Transverse colon (tissue), 4 donors: ENCODE results near the gene LYSET. TPM values are rescaled to one million over a fixed set of nuclear protein-coding genes. Genes with fewer than 3 reads are reported as not detected.

ENCODE experiments used
- DNase-seq: peaks from one replicate; pipeline ENCODE4 v3.0.0-alpha.2; 2019
- H3K27ac ChIP-seq, 4 donors: fragments of 200-600 bp; sonication (generic); 2 replicates each; pipeline ENCODE4 v1.5.1; 2016 to 2018; ENCODE audit warnings: inconsistent platforms in 4 of 4
- H3K27me3 ChIP-seq: fragments of 200-600 bp; sonication (generic); 2 replicates; pipeline ENCODE4 v1.5.1; 2017; ENCODE audit warnings: inconsistent platforms
- H3K36me3 ChIP-seq, 4 donors: fragments of 200-600 bp; sonication (generic); 2 replicates each; pipeline ENCODE4 v1.5.1; 2017 to 2019; ENCODE audit warnings: inconsistent platforms in 4 of 4
- H3K4me1 ChIP-seq, 4 donors: fragments of 200-600 bp; sonication (generic); 2 replicates each; pipeline ENCODE4 v1.5.1; 2017 to 2020; ENCODE audit warnings: inconsistent platforms in 4 of 4
- H3K4me3 ChIP-seq, 4 donors: fragments of 200-600 bp; sonication (generic); 1 replicate in 1 of 4; 2 replicates in 3 of 4; pipeline versions ENCODE4 v1.5.1 to v1.6.1; 2017 to 2019; ENCODE audit warnings: inconsistent platforms in 4 of 4
- H3K9me3 ChIP-seq, 2 donors: fragments of 200-600 bp; sonication (generic); 2 replicates each; pipeline ENCODE4 v1.5.1; 2017 to 2019; ENCODE audit warnings: inconsistent platforms in 2 of 2
- EP300 ChIP-seq: sonication (generic); formaldehyde crosslinking; IDR thresholded peaks from one replicate; pipeline ENCODE4 v1.6.1; 2017; ENCODE audit warnings: antibody characterized with exemption, low read depth
- POLR2A ChIP-seq: fragments of 450-650 bp; IDR thresholded peaks from one replicate; pipeline ENCODE4 v1.6.1; 2016; ENCODE audit warnings: antibody characterized with exemption, mild to moderate bottlenecking, moderate library complexity
- POLR2AphosphoS5 ChIP-seq, 3 donors: sonication (generic); formaldehyde crosslinking; IDR thresholded peaks; one replicate each; pipeline ENCODE4 v1.6.1; 2016; ENCODE audit warnings: antibody characterized with exemption in 3 of 3
- WGBS, 2 donors: methylation state at CpG; one replicate each; pipeline ENCODE4 v1.1.5; 2018; ENCODE audit warnings: low coverage in 1 of 2; 5-methylcytosine and 5-hydroxymethylcytosine counted together
- in situ Hi-C, 4 donors: fragments of 200-750 bp; cut with MboI; loops; one replicate each; pipeline versions ENCODE4 v1.15.0 to v1.15.1; 2017; ENCODE audit warnings: low sequenced_read_pairs in 3 of 4, low pct_ligation_motif_present in 1 of 4, low pct_unique_long_range_greater_than_20kb in 1 of 4
- intact Hi-C: fragments of 100-400 bp; cut with DNase I; formaldehyde crosslinking; loops from one replicate; pipeline ENCODE4 v1.15.1; 2023; ENCODE audit warnings: low total_unique reads
- total RNA-seq, 4 donors: library from RNA; depleted of rRNA; stranded (reverse); fragments of >200 nt; gene quantifications; one replicate each; pipeline ENCODE4 v1.1.0, GENCODE V29; 2016
- TF ChIP-seq, protein P1 (sequence below), 5 experiments: fragments of 200-600 bp in 3 of 5; fragments of 450-650 bp in 2 of 5; sonication (generic) in 3 of 5; IDR thresholded peaks; 1 replicate in 2 of 5; 2 replicates in 3 of 5; pipeline ENCODE4 v1.5.1; 2016 to 2017; ENCODE audit warnings: antibody characterized with exemption in 5 of 5, inconsistent platforms in 3 of 5, mild to moderate bottlenecking in 2 of 5, moderate library complexity in 1 of 5

Gene LYSET
- total RNA-seq, 4 donors from 2014 or later, result 3.7 to 21.7 (median 9.1) TPM; not detected in 1

DNA sequence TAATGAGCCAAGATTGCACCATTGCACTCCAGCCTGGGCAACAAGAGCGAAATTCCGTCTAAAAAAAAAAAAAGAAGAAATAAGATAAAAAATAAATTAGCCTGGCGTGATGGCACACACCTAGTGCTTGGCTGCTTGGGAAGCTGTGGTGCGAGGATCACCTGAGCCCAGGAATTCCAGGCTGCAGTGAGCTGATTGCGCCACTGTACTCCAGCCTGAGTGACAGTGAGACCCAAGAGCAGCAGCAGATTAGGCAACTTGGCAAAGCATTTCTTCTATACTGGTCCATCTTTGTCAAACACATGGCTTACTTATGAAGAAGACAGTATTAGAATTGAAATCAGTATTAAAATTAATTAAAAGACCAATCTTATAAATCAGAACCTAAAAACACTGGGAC, 15.4 kb downstream of the LYSET start:
- intact Hi-C loops (no loop called here), in situ Hi-C loops (no loop called here)

DNA sequence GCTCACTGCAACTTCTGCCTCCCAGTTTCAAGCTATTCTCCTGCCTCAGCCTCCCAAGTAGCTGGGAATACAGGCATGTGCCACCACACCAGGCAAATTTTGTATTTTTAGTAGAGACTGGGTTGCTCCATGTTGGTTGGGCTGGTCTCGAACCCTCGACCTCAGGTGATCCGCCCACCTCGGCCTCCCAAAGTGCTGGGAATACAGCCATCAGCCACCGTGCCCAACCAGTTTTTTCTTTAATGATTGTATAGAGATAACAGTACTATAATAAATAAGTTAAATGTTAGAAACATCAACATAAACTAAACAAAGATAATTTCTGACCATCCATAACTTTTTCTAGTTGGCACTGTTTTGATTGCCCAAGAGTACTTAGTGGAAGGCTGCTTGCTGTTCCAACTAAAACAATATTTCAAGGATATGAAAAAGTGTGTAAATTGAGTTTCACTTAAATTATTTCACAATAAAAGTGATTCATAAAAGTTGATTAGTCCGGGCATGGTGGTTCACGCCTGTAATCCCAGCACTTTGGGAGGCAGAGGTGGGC, 16.1 kb downstream of the LYSET start:
- Histone ChIP-seq H3K27ac (no peak overlapping the region), H3K36me3 (peaks cover 0 to 4% (median 0%) of the 10 kb centered on the region in 4 donors), H3K4me1 (peaks cover 5 to 18% (median 14%) of the 10 kb centered on the region in 4 donors), H3K27me3 (no peaks in the 10 kb centered on the region), H3K4me3 (no peak overlapping the region), H3K9me3 (no peaks in the 10 kb centered on the region)
- 76 to 80% methylated on average over 3 to 7 of the region's 7 CpGs for WGBS, 2 donors
- intact Hi-C loops (no loop called here), in situ Hi-C loops (no loop called here)
- DNase-seq, result no peak
- TF ChIP-seq EP300 (no peak), POLR2A (no peak), POLR2AphosphoS5 (IDR thresholded peaks at IDR 0.05) (no peak)
- TF ChIP-seq, protein P1, sequence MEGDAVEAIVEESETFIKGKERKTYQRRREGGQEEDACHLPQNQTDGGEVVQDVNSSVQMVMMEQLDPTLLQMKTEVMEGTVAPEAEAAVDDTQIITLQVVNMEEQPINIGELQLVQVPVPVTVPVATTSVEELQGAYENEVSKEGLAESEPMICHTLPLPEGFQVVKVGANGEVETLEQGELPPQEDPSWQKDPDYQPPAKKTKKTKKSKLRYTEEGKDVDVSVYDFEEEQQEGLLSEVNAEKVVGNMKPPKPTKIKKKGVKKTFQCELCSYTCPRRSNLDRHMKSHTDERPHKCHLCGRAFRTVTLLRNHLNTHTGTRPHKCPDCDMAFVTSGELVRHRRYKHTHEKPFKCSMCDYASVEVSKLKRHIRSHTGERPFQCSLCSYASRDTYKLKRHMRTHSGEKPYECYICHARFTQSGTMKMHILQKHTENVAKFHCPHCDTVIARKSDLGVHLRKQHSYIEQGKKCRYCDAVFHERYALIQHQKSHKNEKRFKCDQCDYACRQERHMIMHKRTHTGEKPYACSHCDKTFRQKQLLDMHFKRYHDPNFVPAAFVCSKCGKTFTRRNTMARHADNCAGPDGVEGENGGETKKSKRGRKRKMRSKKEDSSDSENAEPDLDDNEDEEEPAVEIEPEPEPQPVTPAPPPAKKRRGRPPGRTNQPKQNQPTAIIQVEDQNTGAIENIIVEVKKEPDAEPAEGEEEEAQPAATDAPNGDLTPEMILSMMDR (IDR thresholded peaks at IDR 0.05), result no peak

More for the DNA sequence above, 15.4 kb downstream of the LYSET start:
- Histone ChIP-seq H3K27me3 (no peaks in the 10 kb centered on the region), H3K27ac (no peak overlapping the region), H3K4me3 (no peak overlapping the region), H3K9me3 (no peaks in the 10 kb centered on the region), H3K4me1 (peaks cover 0 to 18% (median 10%) of the 10 kb centered on the region in 4 donors), H3K36me3 (peaks cover 0 to 4% (median 0%) of the 10 kb centered on the region in 4 donors)
- 96 to 100% methylated on average over 2 to 5 of the region's 5 CpGs for WGBS, 2 donors
- no peak for DNase-seq
- TF ChIP-seq POLR2AphosphoS5 (IDR thresholded peaks at IDR 0.05) (no peak), POLR2A (no peak)
- TF ChIP-seq, protein P1 (IDR thresholded peaks at IDR 0.05), result no peak

DNA sequence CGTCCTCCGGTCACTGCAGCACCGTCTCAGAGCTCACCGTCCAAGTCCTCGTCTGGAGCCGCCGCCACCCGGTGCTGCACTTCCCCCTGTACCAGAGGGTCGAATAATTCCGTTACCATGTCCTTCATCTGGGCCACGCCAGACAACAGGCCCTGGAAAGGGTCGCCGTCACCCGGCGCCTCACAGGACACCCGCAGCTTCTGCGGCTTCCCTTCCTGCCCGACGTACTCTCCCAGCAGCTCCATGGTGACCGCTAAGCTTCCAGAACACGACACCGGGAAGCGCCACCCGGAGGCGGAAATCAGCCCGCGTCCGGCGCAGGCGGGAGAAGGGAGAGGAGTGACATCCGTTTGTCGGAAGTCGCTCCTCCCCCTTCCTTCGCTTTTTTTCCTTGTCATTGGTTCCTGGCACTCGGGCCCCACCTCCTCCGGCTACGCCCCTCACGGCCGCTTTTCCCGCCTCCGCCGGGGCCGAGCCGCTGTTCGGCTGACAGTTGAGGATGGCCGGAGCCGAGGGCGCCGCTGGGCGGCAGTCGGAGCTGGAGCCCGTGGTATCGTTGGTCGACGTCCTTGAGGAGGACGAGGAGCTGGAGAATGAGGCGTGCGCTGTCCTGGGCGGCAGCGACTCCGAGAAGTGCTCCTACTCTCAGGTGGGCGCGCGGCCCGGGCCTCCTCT, 21.8 kb downstream of the LYSET start, which contains the start of the genes GON7 and UBR7:
TSS of gene GON7 (minus strand) at position 273 of the 675 bp plus-strand sequence. CDS start at position 245, 28 bp downstream.
TSS of gene UBR7 (plus strand) at position 464 of the 675 bp plus-strand sequence. CDS start at position 500, 36 bp downstream.
- Histone ChIP-seq H3K27me3 (no peaks in the 10 kb centered on the region), H3K9me3 (no peaks in the 10 kb centered on the region), H3K4me3 (peak within 1 kb of the TSS; percentile 54 to 95 (median 76)), H3K27ac (peak within 1 kb of the TSS; percentile 88 to 94 (median 93)), H3K36me3 (peaks cover 0 to 6% (median under 1%) of the 10 kb centered on the region in 4 donors), H3K4me1 (peaks cover 18 to 39% (median 28%) of the 10 kb centered on the region in 4 donors)
- intact Hi-C loops (no loop called here), in situ Hi-C loops (no loop called here)
- peak; percentile 97 for DNase-seq
- TF ChIP-seq POLR2A (peak; percentile 84), POLR2AphosphoS5 (IDR thresholded peaks at IDR 0.05) (peak; percentile 85 to 94 (median 89)), EP300 (no peak)
- TF ChIP-seq, protein P1 (IDR thresholded peaks at IDR 0.05), result peak in 4 of 5 experiments; percentile 7 to 50 (median 31)
- WGBS, 2 donors, result 0% methylated on average over 12 to 52 of the region's 65 CpGs
